Trophoblast cell (in vitro differentiated cells and primary cell): ENCODE results near the gene YBX2.

Experiments used
- DNase-seq, 2 donors: peaks; one replicate each; pipeline ENCODE4 v3.0.0-alpha.2; 2016
- H2AFZ ChIP-seq: 2 replicates; pipeline ENCODE4 v1.6.1; 2013; ENCODE audit warnings: low read length, moderate library complexity, mild to moderate bottlenecking; ENCODE audit not compliant: insufficient read depth, poor library complexity
- H2AK5ac ChIP-seq: 2 replicates; pipeline ENCODE4 v1.6.1; 2013; ENCODE audit warnings: mild to moderate bottlenecking, low read length
- H2BK120ac ChIP-seq: 2 replicates; pipeline ENCODE4 v1.6.1; 2013; ENCODE audit warnings: low read length, mild to moderate bottlenecking, moderate library complexity; ENCODE audit not compliant: insufficient read depth, poor library complexity
- H2BK12ac ChIP-seq: 2 replicates; pipeline ENCODE4 v1.6.1; 2013; ENCODE audit warnings: mild to moderate bottlenecking, low read length, moderate library complexity
- H2BK5ac ChIP-seq: 2 replicates; pipeline ENCODE4 v1.6.1; 2013; ENCODE audit warnings: low read length, low read depth, moderate library complexity, mild to moderate bottlenecking; ENCODE audit not compliant: poor library complexity
- H3K14ac ChIP-seq: 2 replicates; pipeline ENCODE4 v1.6.1; 2013; ENCODE audit warnings: mild to moderate bottlenecking, low read length
- H3K18ac ChIP-seq: 2 replicates; pipeline ENCODE4 v1.6.1; 2013; ENCODE audit warnings: mild to moderate bottlenecking, low read length
- H3K23ac ChIP-seq: 2 replicates; pipeline ENCODE4 v1.6.1; 2013; ENCODE audit warnings: low read length
- H3K27ac ChIP-seq: 2 replicates; pipeline ENCODE4 v1.5.1; 2013; ENCODE audit warnings: low read depth, mild to moderate bottlenecking, inconsistent platforms, low read length, moderate library complexity
- H3K27me3 ChIP-seq: 2 replicates; pipeline ENCODE4 v1.6.1; 2013; ENCODE audit warnings: inconsistent platforms, mild to moderate bottlenecking, low read length, moderate library complexity; ENCODE audit not compliant: insufficient read depth
- H3K36me3 ChIP-seq, 2 experiments: 1 replicate in 1 of 2; 2 replicates in 1 of 2; pipeline ENCODE4 v1.6.1; 2013; ENCODE audit warnings: low read length in 2 of 2, mild to moderate bottlenecking in 2 of 2, moderate library complexity in 1 of 2; ENCODE audit not compliant: insufficient read depth in 2 of 2, control insufficient read depth in 1 of 2
- H3K4ac ChIP-seq: 2 replicates; pipeline ENCODE4 v1.6.1; 2013; ENCODE audit warnings: low read depth, mild to moderate bottlenecking, low read length, moderate library complexity
- H3K4me1 ChIP-seq, 2 experiments: 1 replicate in 1 of 2; 2 replicates in 1 of 2; pipeline ENCODE4 v1.6.1; 2013; ENCODE audit warnings: low read length in 2 of 2, mild to moderate bottlenecking in 2 of 2, moderate library complexity in 1 of 2; ENCODE audit not compliant: insufficient read depth in 2 of 2, control insufficient read depth in 1 of 2
- H3K4me2 ChIP-seq: 2 replicates; pipeline ENCODE4 v1.6.1; 2013; ENCODE audit warnings: inconsistent platforms, mild to moderate bottlenecking, low read length, moderate library complexity
- H3K4me3 ChIP-seq: 2 replicates; pipeline ENCODE4 v1.5.1; 2013; ENCODE audit warnings: mild to moderate bottlenecking, low read depth, low read length, inconsistent platforms
- H3K79me1 ChIP-seq: one replicate; pipeline ENCODE4 v1.6.1; 2013; ENCODE audit warnings: low read length
- H3K79me2 ChIP-seq: 2 replicates; pipeline ENCODE4 v1.6.1; 2013; ENCODE audit warnings: low read length, mild to moderate bottlenecking; ENCODE audit not compliant: control insufficient read depth, insufficient read depth, poor library complexity
- H3K9ac ChIP-seq: 2 replicates; pipeline ENCODE4 v1.6.1; 2013; ENCODE audit warnings: mild to moderate bottlenecking, low read length
- H3K9me3 ChIP-seq: 2 replicates; pipeline ENCODE4 v1.6.1; 2013; ENCODE audit warnings: low read depth, mild to moderate bottlenecking, control low read depth, inconsistent platforms, low read length; ENCODE audit not compliant: insufficient read depth
- H4K12ac ChIP-seq: 2 replicates; pipeline ENCODE4 v1.6.1; 2013; ENCODE audit warnings: low read depth, mild to moderate bottlenecking, low read length, moderate library complexity
- H4K8ac ChIP-seq: 2 replicates; pipeline ENCODE4 v1.6.1; 2013; ENCODE audit warnings: low read depth, mild to moderate bottlenecking, low read length, moderate library complexity
- H4K91ac ChIP-seq: one replicate; pipeline ENCODE4 v1.6.1; 2013; ENCODE audit warnings: low read depth, mild to moderate bottlenecking, low read length, moderate library complexity
- WGBS: extraction: QIAGEN DNeasy Blood & Tissue Kit; methylation state at CpG from one replicate; pipeline ENCODE4 v1.1.7; 2013; ENCODE audit warnings: missing lambda C conversion rate; ENCODE audit not compliant: insufficient read length, insufficient coverage; ENCODE audit errors: extremely low coverage; 5-methylcytosine and 5-hydroxymethylcytosine counted together

The YBX2 gene

GRCh38 chr17:7293816-7294613 is 424 bp downstream of the YBX2 start:
- Histone ChIP-seq H2BK120ac (no peak overlapping the region), H4K8ac (no peak overlapping the region), H3K4me3 (no peak overlapping the region), H2AK5ac (no peak overlapping the region), H3K79me1 (no peaks in the 10 kb centered on the region), H3K27me3 (peaks cover 21% of the 10 kb centered on the region), H3K9me3 (peaks cover 5% of the 10 kb centered on the region), H3K4me1 (peaks cover 4 to 8% of the 10 kb centered on the region in 2 experiments), H3K23ac (no peak overlapping the region), H2AFZ (no peak overlapping the region), H3K14ac (no peak overlapping the region), H4K91ac (no peak overlapping the region), H2BK12ac (no peak overlapping the region), H3K4me2 (peak overlapping the region; percentile 38), H3K18ac (no peak overlapping the region), H2BK5ac (no peak overlapping the region), H3K4ac (no peak overlapping the region), H3K27ac (no peak overlapping the region), H3K36me3 (no peaks in the 10 kb centered on the region), H4K12ac (no peak overlapping the region), H3K9ac (no peak overlapping the region), H3K79me2 (no peaks in the 10 kb centered on the region)
- DNase-seq: peak; percentile 27 to 54
- WGBS: no CpG with 5 or more reads among the region's 75 CpGs

- Histone ChIP-seq H3K4me1 (peaks cover 4 to 8% of the 10 kb centered on the region in 2 experiments), H3K27me3 (peaks cover 23% of the 10 kb centered on the region), H3K79me1 (no peaks in the 10 kb centered on the region), H3K79me2 (no peaks in the 10 kb centered on the region), H2BK5ac (no peak overlapping the region), H3K4me3 (no peak overlapping the region), H3K4ac (no peak overlapping the region), H3K27ac (no peak overlapping the region), H3K36me3 (no peaks in the 10 kb centered on the region), H2AK5ac (no peak overlapping the region), H3K14ac (no peak overlapping the region), H3K4me2 (no peak overlapping the region), H4K8ac (no peak overlapping the region), H4K12ac (no peak overlapping the region), H3K9me3 (peaks cover 5% of the 10 kb centered on the region), H3K9ac (no peak overlapping the region), H2AFZ (no peak overlapping the region), H3K18ac (no peak overlapping the region), H3K23ac (no peak overlapping the region), H2BK120ac (no peak overlapping the region), H4K91ac (no peak overlapping the region), H2BK12ac (no peak overlapping the region)
- no peak for DNase-seq
- WGBS: no CpG with 5 or more reads among the region's 11 CpGs
These were observed 1.3 kb downstream of the YBX2 start for GRCh38 chr17:7293159-7293558.

- Histone ChIP-seq H4K8ac (no peak overlapping the region), H3K79me2 (no peaks in the 10 kb centered on the region), H3K23ac (no peak overlapping the region), H3K9me3 (peaks cover 5% of the 10 kb centered on the region), H3K27me3 (peaks cover 23% of the 10 kb centered on the region), H3K4ac (no peak overlapping the region), H3K4me1 (peaks cover 4 to 8% of the 10 kb centered on the region in 2 experiments), H3K4me3 (no peak overlapping the region), H2BK12ac (no peak overlapping the region), H4K12ac (no peak overlapping the region), H3K36me3 (no peaks in the 10 kb centered on the region), H3K14ac (no peak overlapping the region), H3K18ac (no peak overlapping the region), H3K4me2 (no peak overlapping the region), H2AFZ (no peak overlapping the region), H3K79me1 (no peaks in the 10 kb centered on the region), H4K91ac (no peak overlapping the region), H2BK120ac (no peak overlapping the region), H3K9ac (no peak overlapping the region), H2BK5ac (no peak overlapping the region), H2AK5ac (no peak overlapping the region), H3K27ac (no peak overlapping the region)
- no CpG with 5 or more reads among the region's 6 CpGs for WGBS
- DNase-seq: no peak
These were observed 1.7 kb downstream of the YBX2 start for GRCh38 chr17:7292729-7293128.

GRCh38 chr17:7292194-7292593 is 2.2 kb downstream of the YBX2 start:
- Histone ChIP-seq H3K79me2 (no peaks in the 10 kb centered on the region), H4K8ac (no peak overlapping the region), H3K4me3 (no peak overlapping the region), H3K23ac (no peak overlapping the region), H3K4me2 (no peak overlapping the region), H3K79me1 (no peaks in the 10 kb centered on the region), H3K9ac (no peak overlapping the region), H3K27me3 (peaks cover 23% of the 10 kb centered on the region), H2BK120ac (no peak overlapping the region), H3K36me3 (no peaks in the 10 kb centered on the region), H4K12ac (no peak overlapping the region), H3K9me3 (peaks cover 5% of the 10 kb centered on the region), H3K18ac (no peak overlapping the region), H3K27ac (no peak overlapping the region), H2AFZ (no peak overlapping the region), H3K14ac (no peak overlapping the region), H2AK5ac (no peak overlapping the region), H2BK5ac (no peak overlapping the region), H3K4ac (no peak overlapping the region), H2BK12ac (no peak overlapping the region), H4K91ac (no peak overlapping the region), H3K4me1 (peaks cover 4 to 8% of the 10 kb centered on the region in 2 experiments)
- DNase-seq: no peak
- WGBS: no CpG with 5 or more reads among the region's 2 CpGs
